ENCODE data around the gene GPR84.

The GPR84 gene

GRCh38 chr12:54364413-54364812 is at the start of gene GPR84:
TSS of gene GPR84 (minus strand) at chr12:54364486. CDS start at chr12:54363851, 635 bp downstream.
- peak; percentile 98 for DNase-seq

- DNase-seq, result peak; percentile 84
Observed at GRCh38 chr12:54413284-54414190, 49.3 kb upstream of the GPR84 start.

- DNase-seq, result peak; percentile 42
Observed at GRCh38 chr12:54412786-54413185, 48.5 kb upstream of the GPR84 start.

- no peak for DNase-seq
Observed at GRCh38 chr12:54412348-54412747, 48.1 kb upstream of the GPR84 start.

- DNase-seq, result peak; percentile 99
Observed at GRCh38 chr12:54411391-54412241, 47.3 kb upstream of the GPR84 start.

GRCh38 chr12:54409267-54409666 is 45.0 kb upstream of the GPR84 start:
- DNase-seq, result no peak

- DNase-seq, result peak; percentile 77
Observed at GRCh38 chr12:54407183-54407905, 43.1 kb upstream of the GPR84 start.

GRCh38 chr12:54405573-54405972 is 41.3 kb upstream of the GPR84 start:
- no peak for DNase-seq

- no peak for DNase-seq
Observed at GRCh38 chr12:54405106-54405505, 40.8 kb upstream of the GPR84 start.

- DNase-seq, result peak; percentile 66
Observed at GRCh38 chr12:54404061-54405004, 40.0 kb upstream of the GPR84 start.

- DNase-seq, result no peak
Observed at GRCh38 chr12:54401119-54401518, 36.8 kb upstream of the GPR84 start.

- DNase-seq, result peak; percentile 79
Observed at GRCh38 chr12:54398995-54399793, 34.9 kb upstream of the GPR84 start.

GRCh38 chr12:54398218-54398617 is 33.9 kb upstream of the GPR84 start:
- DNase-seq, result no peak

- no peak for DNase-seq
Observed at GRCh38 chr12:54397157-54397556, 32.9 kb upstream of the GPR84 start.

GRCh38 chr12:54395545-54395944 is 31.3 kb upstream of the GPR84 start:
- no peak for DNase-seq

- no peak for DNase-seq
Observed at GRCh38 chr12:54394986-54395385, 30.7 kb upstream of the GPR84 start.

- peak; percentile 75 for DNase-seq
Observed at GRCh38 chr12:54394281-54394719, 30.0 kb upstream of the GPR84 start.

- DNase-seq, result peak; percentile 58
Observed at GRCh38 chr12:54393743-54394142, 29.5 kb upstream of the GPR84 start.

GRCh38 chr12:54393207-54393609 is 28.9 kb upstream of the GPR84 start:
- no peak for DNase-seq

GRCh38 chr12:54392485-54393206 is 28.4 kb upstream of the GPR84 start:
- no peak for DNase-seq
